AG04450 (cell line): ENCODE data around the gene SEC24B. TPM values are rescaled to one million over a fixed set of nuclear protein-coding genes. Genes with fewer than 3 reads are reported as not detected.

Experiments used
- CTCF ChIA-PET: fragments of 300-600, 350-600 bp; formaldehyde crosslinking; extraction: SDS; loops from one replicate; lab custom pipeline; 2022; ENCODE audit warnings: antibody characterized with exemption, inconsistent platforms; lab: Charles Lee
- POLR2A ChIA-PET: fragments of 350-600 bp; formaldehyde crosslinking; extraction: SDS; loops from one replicate; lab custom pipeline; 2021; ENCODE audit warnings: antibody characterized with exemption, inconsistent platforms; lab: Yijun Ruan, JAX
- DNase-seq: peaks from one replicate; pipeline ENCODE4 v3.0.0-alpha.2; 2011; ENCODE audit warnings: low read depth, low spot score
- H3K27ac ChIP-seq: one replicate; pipeline ENCODE4 v1.5.1; 2012; ENCODE audit warnings: low read depth, low read length, control low read depth
- H3K27me3 ChIP-seq: one replicate; pipeline ENCODE4 v1.6.0; 2012; ENCODE audit warnings: low read length; ENCODE audit not compliant: control insufficient read depth, insufficient read depth
- H3K4me3 ChIP-seq: 2 replicates; pipeline ENCODE4 v1.5.1; 2011; ENCODE audit warnings: mild to moderate bottlenecking, low read depth, low read length, control low read depth
- H3K9me3 ChIP-seq: 2 replicates; pipeline ENCODE4 v1.5.1; 2012; ENCODE audit warnings: low read length; ENCODE audit not compliant: control insufficient read depth, insufficient read depth
- CTCF ChIP-seq: IDR thresholded peaks from 2 replicates; pipeline ENCODE4 v1.5.1; 2011; ENCODE audit warnings: low read depth, low read length, control low read depth, inconsistent platforms
- polyA plus RNA-seq: library from polyadenylated mRNA; depleted of rRNA; stranded (reverse); fragments of >200 nt; gene quantifications from 2 replicates; pipeline ENCODE4 v1.2.3, GENCODE V29; 2011

The SEC24B gene
- polyA plus RNA-seq, 1 experiment, result 55.9 TPM

GRCh38 chr4:109559983-109560686, 126.5 kb downstream of the SEC24B start, which contains the start of gene MCUB:
Gene MCUB, plus strand, starts transcription at chr4:109560246. Its CDS starts 92 bp downstream, at chr4:109560338.
- Histone ChIP-seq H3K4me3 (peak within 1 kb of the TSS; percentile 72), H3K27me3 (no peaks in the 10 kb centered on the region), H3K27ac (peak within 1 kb of the TSS; percentile 82), H3K9me3 (peaks cover 7% of the 10 kb centered on the region; the same call in 1 of the 2 replicates)
- no peak for TF ChIP-seq CTCF
- peak; percentile 71 for DNase-seq
- CTCF ChIA-PET, result no interaction called here
- POLR2A ChIA-PET, result interaction anchor here (0.6 to 0.7 kb wide), 5 partner anchors 26 to 816 kb away, joined by 3 to 7 read pairs (median 5); no protein-coding TSS in a partner anchor

- DNase-seq, result peak; percentile 47
- no peaks in the 10 kb centered on the region for H3K27me3 ChIP-seq
- no peak for TF ChIP-seq CTCF
- H3K9me3 ChIP-seq, result peaks cover 7% of the 10 kb centered on the region; the same call in 1 of the 2 replicates
- peak overlapping the region; percentile 72 for H3K4me3 ChIP-seq
- ChIA-PET POLR2A (no interaction called here), CTCF (interaction anchor here (0.6 to 1.2 kb wide), 2 partner anchors 128 to 141 kb away, joined by 3 to 5 read pairs; partner anchors contain the start of gene SEC24B)
- peak overlapping the region; percentile 82 for H3K27ac ChIP-seq
Observed at GRCh38 chr4:109560687-109561461, 127.3 kb downstream of the SEC24B start.

GRCh38 chr4:109562457-109563239, 129.0 kb downstream of the SEC24B start:
- ChIA-PET CTCF (interaction anchor here (0.6 to 0.7 kb wide), 3 partner anchors 17 to 263 kb away, joined by 3 read pairs; no protein-coding TSS in a partner anchor), POLR2A (no interaction called here)
- peaks cover under 1% of the 10 kb centered on the region; the same call in 1 of the 2 replicates for H3K9me3 ChIP-seq

GRCh38 chr4:109571494-109571893, 137.9 kb downstream of the SEC24B start:
- no peaks in the 10 kb centered on the region for H3K9me3 ChIP-seq
- ChIA-PET CTCF (no interaction called here), POLR2A (no interaction called here)

More at GRCh38 chr4:109562457-109563239, 129.0 kb downstream of the SEC24B start:
- no peak overlapping the region for H3K4me3 ChIP-seq
- no peaks in the 10 kb centered on the region for H3K27me3 ChIP-seq
- H3K27ac ChIP-seq, result no peak overlapping the region
- TF ChIP-seq CTCF, result no peak
- no peak for DNase-seq

More at GRCh38 chr4:109571494-109571893, 137.9 kb downstream of the SEC24B start:
- Histone ChIP-seq H3K27me3 (no peaks in the 10 kb centered on the region), H3K4me3 (no peak overlapping the region), H3K27ac (no peak overlapping the region)
- no peak for DNase-seq
- no peak for TF ChIP-seq CTCF
